ENCODE results near the gene TMEM14C. TPM values are rescaled to one million over a fixed set of nuclear protein-coding genes. Genes with fewer than 3 reads are reported as not detected.
"Not testable (repeated sequence)": the region's sequence is repeated elsewhere in the genome, so short reads cannot be mapped to it uniquely, and the experiment has no call there.

TMEM14C gene
- total RNA-seq, 1 donor from 2014 or later, result 63.2 TPM

DNA sequence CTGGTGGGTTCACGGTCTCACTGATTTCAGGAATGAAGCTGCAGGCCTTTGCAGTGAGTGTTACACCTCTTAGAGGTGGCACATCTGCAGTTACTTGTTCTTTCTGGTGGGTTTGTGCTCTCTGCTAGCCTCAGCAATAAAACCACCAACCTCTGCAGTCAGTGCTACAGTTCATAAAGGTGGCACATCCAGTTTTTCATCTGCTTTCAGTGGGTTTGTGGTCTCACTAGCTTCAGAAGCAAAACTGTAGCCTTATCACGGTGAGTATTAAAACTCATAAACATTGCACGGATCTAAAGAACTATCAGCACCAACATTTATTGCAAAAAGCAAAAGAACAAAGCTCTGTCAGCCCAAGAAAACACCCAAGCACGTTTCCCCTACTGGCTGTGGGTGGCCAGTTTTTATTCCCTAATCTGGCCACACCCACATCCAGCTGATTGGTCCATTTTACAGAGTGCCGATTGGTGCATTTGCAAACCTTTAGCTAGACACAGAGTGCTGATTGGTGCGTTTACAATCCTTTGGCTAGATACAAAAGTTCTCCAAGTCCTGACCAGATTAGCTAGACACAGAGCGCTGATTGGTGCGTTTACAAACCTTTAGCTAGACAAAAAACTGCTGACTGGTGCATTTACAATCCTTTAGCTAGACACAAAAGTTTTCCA lies 3.4 kb upstream of the TMEM14C start:
- no peak overlapping the region for H3K27ac Mint-ChIP-seq
- no peaks in the 10 kb centered on the region for H3K9me3 Mint-ChIP-seq (ENCODE audit: low read depth)
- no peak for DNase-seq (ENCODE audit: low spot score, unreplicated experiment)
- no peaks in the 10 kb centered on the region for H3K27me3 Mint-ChIP-seq
- TF ChIP-seq CTCF (IDR thresholded peaks at IDR 0.05; ENCODE audit: unreplicated experiment), result no peak
- H3K36me3 Mint-ChIP-seq (ENCODE audit: insufficient read depth), result no peaks in the 10 kb centered on the region
- H3K4me3 Mint-ChIP-seq (ENCODE audit: low read depth), result no peak overlapping the region
- H3K4me1 Mint-ChIP-seq (ENCODE audit: low read depth), result peaks cover 13% of the 10 kb centered on the region

GRCh38 chr6:10719964-10720264 lies 3.0 kb upstream of the TMEM14C start:
- no peak for TF ChIP-seq CTCF (IDR thresholded peaks at IDR 0.05; ENCODE audit: unreplicated experiment)
- Mint-ChIP-seq H3K27me3 (no peaks in the 10 kb centered on the region), H3K4me3 (ENCODE audit: low read depth) (no peak overlapping the region), H3K27ac (no peak overlapping the region), H3K9me3 (ENCODE audit: low read depth) (no peaks in the 10 kb centered on the region), H3K4me1 (ENCODE audit: low read depth) (peaks cover 16% of the 10 kb centered on the region), H3K36me3 (ENCODE audit: insufficient read depth) (no peaks in the 10 kb centered on the region)
- no peak for DNase-seq (ENCODE audit: low spot score, unreplicated experiment)

GRCh38 chr6:10720265-10720959 lies 2.5 kb upstream of the TMEM14C start:
- H3K4me3 Mint-ChIP-seq (ENCODE audit: low read depth), result no peak overlapping the region
- H3K36me3 Mint-ChIP-seq (ENCODE audit: insufficient read depth), result no peaks in the 10 kb centered on the region
- H3K27ac Mint-ChIP-seq, result no peak overlapping the region
- TF ChIP-seq CTCF (IDR thresholded peaks at IDR 0.05; ENCODE audit: unreplicated experiment), result no peak
- H3K4me1 Mint-ChIP-seq (ENCODE audit: low read depth), result peaks cover 21% of the 10 kb centered on the region
- no peaks in the 10 kb centered on the region for H3K9me3 Mint-ChIP-seq (ENCODE audit: low read depth)
- DNase-seq (ENCODE audit: low spot score, unreplicated experiment), result no peak
- no peaks in the 10 kb centered on the region for H3K27me3 Mint-ChIP-seq

DNA sequence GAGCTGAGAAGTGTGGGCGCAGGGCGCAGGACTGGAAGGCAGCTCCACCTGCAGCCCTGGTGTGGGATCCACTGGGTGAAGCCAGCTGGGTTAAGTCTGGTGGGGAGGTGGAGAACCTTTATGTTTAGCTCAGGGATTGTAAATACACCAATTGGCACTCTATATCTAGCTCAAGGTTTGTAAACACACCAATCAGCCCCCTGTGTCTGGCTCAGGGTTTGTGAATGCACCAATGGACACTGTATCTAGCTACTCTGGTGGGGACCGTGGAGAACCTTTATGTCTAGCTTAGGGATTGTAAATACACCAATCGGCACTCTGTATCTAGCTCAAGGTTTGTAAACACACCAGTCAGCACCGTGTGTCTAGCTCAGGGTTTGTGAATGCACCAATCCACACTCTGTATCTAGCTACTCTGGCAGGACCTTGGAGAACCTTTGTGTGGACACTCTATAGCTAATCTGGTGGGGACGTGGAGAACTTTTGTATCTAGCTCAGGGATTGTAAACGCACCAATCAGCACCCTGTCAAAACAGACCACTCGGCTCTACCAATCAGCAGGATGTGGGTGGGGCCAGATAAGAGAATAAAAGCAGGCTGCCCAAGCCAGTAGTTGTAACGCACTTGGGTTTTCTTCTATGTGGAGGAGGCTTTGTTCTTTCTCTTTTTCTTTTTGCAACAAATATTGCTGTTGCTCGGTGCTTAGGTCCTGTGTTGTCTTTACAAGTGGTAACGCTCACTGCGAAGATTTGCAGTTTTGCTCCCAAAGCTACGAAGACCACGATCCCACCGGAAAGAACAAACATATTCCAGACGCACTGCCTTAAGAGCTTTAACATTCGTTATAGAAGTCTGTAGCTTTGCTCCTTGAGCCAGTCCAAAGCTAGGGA lies 1.7 kb upstream of the TMEM14C start:
- peak overlapping the region; percentile 86 for H3K4me3 Mint-ChIP-seq (ENCODE audit: low read depth)
- not testable (repeated sequence) for H3K36me3 Mint-ChIP-seq (ENCODE audit: insufficient read depth); H3K9me3 Mint-ChIP-seq (ENCODE audit: low read depth); DNase-seq (ENCODE audit: low spot score, unreplicated experiment); H3K27me3 Mint-ChIP-seq; H3K27ac Mint-ChIP-seq
- H3K4me1 Mint-ChIP-seq (ENCODE audit: low read depth), result peaks cover 26% of the 10 kb centered on the region

DNA sequence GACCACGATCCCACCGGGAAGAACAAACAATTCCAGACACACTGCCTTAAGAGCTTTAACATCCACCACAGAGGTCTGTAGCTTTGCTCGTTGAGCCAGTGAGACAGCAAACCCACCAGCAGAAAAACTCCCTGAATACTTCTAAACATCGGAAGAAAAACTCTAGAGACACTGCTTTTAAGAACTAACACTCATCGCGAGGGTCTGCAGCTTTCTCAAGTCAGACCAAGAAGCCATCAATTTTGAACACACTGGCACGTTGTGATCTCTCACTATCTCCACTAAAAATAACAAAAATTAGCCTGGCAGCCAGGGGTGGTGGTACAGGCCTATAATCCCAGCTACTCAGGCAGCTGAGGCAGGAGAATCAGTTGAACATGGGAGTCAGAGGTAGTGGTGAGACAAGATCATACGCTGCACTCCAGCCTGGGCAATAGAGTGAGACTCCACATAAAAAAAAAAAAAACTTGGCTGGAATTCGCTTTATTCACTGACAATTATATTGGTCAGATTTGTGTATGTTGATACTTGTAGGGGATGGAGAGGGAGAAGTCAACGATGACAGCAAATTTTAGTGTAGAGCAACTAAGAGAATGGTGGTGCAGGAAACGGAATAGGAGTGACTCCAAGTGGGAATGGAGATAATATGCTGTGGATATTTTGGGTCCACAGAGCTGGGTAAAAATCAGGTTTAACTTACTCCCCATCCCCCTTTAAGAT lies 860 bp upstream of the TMEM14C start:
- H3K4me3 Mint-ChIP-seq (ENCODE audit: low read depth), result peak overlapping the region; percentile 86
- H3K4me1 Mint-ChIP-seq (ENCODE audit: low read depth), result peaks cover 26% of the 10 kb centered on the region
- no peak for DNase-seq (ENCODE audit: low spot score, unreplicated experiment)
- TF ChIP-seq CTCF (IDR thresholded peaks at IDR 0.05; ENCODE audit: unreplicated experiment), result no peak
- H3K36me3 Mint-ChIP-seq (ENCODE audit: insufficient read depth), result peaks cover 2% of the 10 kb centered on the region
- H3K27me3 Mint-ChIP-seq, result no peaks in the 10 kb centered on the region
- no peaks in the 10 kb centered on the region for H3K9me3 Mint-ChIP-seq (ENCODE audit: low read depth)
- peak overlapping the region; percentile 97 for H3K27ac Mint-ChIP-seq
